SK-N-SH (cell line): Measurements from ENCODE around the gene IST1. TPM values are rescaled to one million over a fixed set of nuclear protein-coding genes. Genes with fewer than 3 reads are reported as not detected.

ENCODE experiments used
- CTCF ChIA-PET: fragments of 300-600, 350-600 bp; formaldehyde crosslinking; extraction: SDS; loops from one replicate; lab custom pipeline; 2021; lab: Yijun Ruan, JAX
- POLR2A ChIA-PET: fragments of 350-600 bp; sonication (Branson Sonifier 250); formaldehyde crosslinking; extraction: SDS; loops from one replicate; lab custom pipeline; 2020; ENCODE audit warnings: antibody characterized with exemption, inconsistent platforms; lab: Yijun Ruan, JAX
- DNase-seq: peaks from one replicate; pipeline ENCODE4 v3.0.0; 2012
- H2AFZ ChIP-seq: fragments of 200-600 bp; sonication (generic); 2 replicates; pipeline ENCODE4 v1.8.1; 2016; ENCODE audit warnings: antibody characterized with exemption, mild to moderate bottlenecking, low read depth
- H3F3A ChIP-seq: fragments of 200-600 bp; sonication (generic); replicated peaks from 2 replicates; pipeline ENCODE3; 2016; ENCODE audit warnings: antibody characterized with exemption, mild to moderate bottlenecking; ENCODE audit not compliant: insufficient read depth
- H3K27ac ChIP-seq, 2 experiments: fragments of 200-500 bp in 1 of 2; fragments of 200-600 bp in 1 of 2; sonication (Bioruptor generic) in 1 of 2; sonication (generic), shearing (Covaris generic) in 1 of 2; 2 replicates each; pipeline versions ENCODE4 v1.5.1 to v1.6.1; 2014 to 2016; ENCODE audit warnings: low read depth in 2 of 2, inconsistent platforms in 1 of 2, low read length in 1 of 2, mild to moderate bottlenecking in 1 of 2, mixed read lengths in 1 of 2
- H3K27me3 ChIP-seq: fragments of 200-600 bp; sonication (generic), shearing (Covaris generic); 2 replicates; pipeline ENCODE4 v1.6.1; 2016; ENCODE audit warnings: mixed run types; ENCODE audit not compliant: insufficient read depth
- H3K36me3 ChIP-seq, 2 experiments: fragments of 200-500 bp in 1 of 2; fragments of 200-600 bp in 1 of 2; sonication (Bioruptor generic) in 1 of 2; sonication (generic) in 1 of 2; replicated peaks in 1 of 2; 2 replicates each; pipeline versions ENCODE3 to v1.5.1; 2014 to 2016; ENCODE audit warnings: low read length in 1 of 2, mild to moderate bottlenecking in 1 of 2; ENCODE audit not compliant: insufficient read depth in 2 of 2, control insufficient read depth in 1 of 2
- H3K4me1 ChIP-seq, 2 experiments: fragments of 200-500 bp in 1 of 2; fragments of 200-600 bp in 1 of 2; sonication (Bioruptor generic) in 1 of 2; sonication (generic), shearing (Covaris generic) in 1 of 2; 2 replicates each; pipeline versions ENCODE4 v1.5.1 to v1.6.1; 2014 to 2016; ENCODE audit warnings: low read depth in 1 of 2, low read length in 1 of 2, mixed run types in 1 of 2; ENCODE audit not compliant: insufficient read depth in 2 of 2, control insufficient read depth in 1 of 2
- H3K4me2 ChIP-seq: fragments of 200-600 bp; sonication (generic), shearing (Covaris generic); 2 replicates; pipeline ENCODE4 v1.6.1; 2017; ENCODE audit warnings: mixed run types
- H3K4me3 ChIP-seq, 2 experiments: fragments of 200-500 bp in 1 of 2; fragments of 200-600 bp in 1 of 2; sonication (Bioruptor generic) in 1 of 2; sonication (generic), shearing (Covaris generic) in 1 of 2; 2 replicates each; pipeline versions ENCODE4 v1.5.1 to v1.8.1; 2014 to 2016; ENCODE audit warnings: low read depth in 2 of 2, inconsistent platforms in 1 of 2, low read length in 1 of 2, mild to moderate bottlenecking in 1 of 2, mixed read lengths in 1 of 2, moderate library complexity in 1 of 2
- H3K79me2 ChIP-seq: fragments of 200-600 bp; sonication (generic); 2 replicates; pipeline ENCODE4 v1.8.1; 2017; ENCODE audit warnings: mild to moderate bottlenecking; ENCODE audit not compliant: insufficient read depth
- H3K9ac ChIP-seq: fragments of 200-600 bp; sonication (generic); 2 replicates; pipeline ENCODE4 v1.6.1; 2017; ENCODE audit warnings: mixed run types
- H3K9me2 ChIP-seq: fragments of 200-600 bp; sonication (generic); 2 replicates; pipeline ENCODE4 v1.6.1; 2017; ENCODE audit warnings: mixed run types
- H3K9me3 ChIP-seq: fragments of 200-600 bp; sonication (generic); 2 replicates; pipeline ENCODE4 v1.6.1; 2017; ENCODE audit warnings: mixed run types, mild to moderate bottlenecking, moderate library complexity
- H4K20me1 ChIP-seq: fragments of 200-600 bp; sonication (generic); 2 replicates; pipeline ENCODE4 v1.6.1; 2017; ENCODE audit warnings: mild to moderate bottlenecking, mixed run types; ENCODE audit not compliant: insufficient read depth
- ELF1 ChIP-seq: IDR thresholded peaks from 2 replicates; pipeline ENCODE4 v1.4.0; 2012
- EP300 ChIP-seq, 2 experiments: IDR thresholded peaks; 2 replicates each; pipeline versions ENCODE4 v1.4.0 to v1.6.1; 2012; ENCODE audit warnings: borderline replicate concordance in 1 of 2, low read depth in 1 of 2, low read length in 1 of 2
- EZH2phosphoT487 ChIP-seq: fragments of 200-600 bp; sonication (generic); IDR thresholded peaks from 2 replicates; pipeline ENCODE4 v1.6.1; 2017; ENCODE audit warnings: low read depth, mixed run types, mild to moderate bottlenecking, antibody characterized with exemption, moderate library complexity, borderline replicate concordance
- JUND ChIP-seq: IDR thresholded peaks from 2 replicates; pipeline ENCODE4 v1.4.0; 2012
- MEF2A ChIP-seq: IDR thresholded peaks from 2 replicates; pipeline ENCODE4 v1.4.0; 2012; ENCODE audit warnings: low read depth, borderline replicate concordance
- RCOR1 ChIP-seq: fragments of 150-350 bp; IDR thresholded peaks from 2 replicates; pipeline ENCODE4 v1.6.1; 2017; ENCODE audit warnings: antibody characterized with exemption, low read length
- RFX5 ChIP-seq: IDR thresholded peaks from 2 replicates; pipeline ENCODE4 v1.6.1; 2012; ENCODE audit warnings: mild to moderate bottlenecking, improper control_type of control experiment, low read length
- RXRA ChIP-seq: IDR thresholded peaks from 2 replicates; pipeline ENCODE4 v1.4.0; 2012; ENCODE audit warnings: low read depth, mild to moderate bottlenecking, borderline replicate concordance
- TAF1 ChIP-seq: IDR thresholded peaks from 2 replicates; pipeline ENCODE4 v1.6.1; 2012; ENCODE audit warnings: low read depth, mild to moderate bottlenecking, low read length, moderate library complexity, borderline replicate concordance
- TEAD4 ChIP-seq: IDR thresholded peaks from 2 replicates; pipeline ENCODE4 v1.4.0; 2012; ENCODE audit warnings: mild to moderate bottlenecking, borderline replicate concordance; ENCODE audit not compliant: insufficient read depth
- YY1 ChIP-seq: IDR thresholded peaks from 2 replicates; pipeline ENCODE4 v1.4.0; 2012; ENCODE audit warnings: low read depth, mild to moderate bottlenecking
- WGBS: methylation state at CpG from one replicate; pipeline ENCODE4 v1.1.6; 2017; ENCODE audit warnings: low lambda C conversion rate; 5-methylcytosine and 5-hydroxymethylcytosine counted together
- polyA plus RNA-seq, 3 experiments: library from polyadenylated mRNA; depleted of rRNA; stranded (reverse); fragments of >200 nt; gene quantifications; 2 replicates each; pipeline ENCODE4 v1.2.3, GENCODE V29; 2012
- TF ChIP-seq, protein P1 (sequence below): fragments of 150-350 bp; IDR thresholded peaks from 2 replicates; pipeline ENCODE4 v1.6.1; 2016; ENCODE audit warnings: mild to moderate bottlenecking, low read depth, low read length
- TF ChIP-seq, protein P2 (sequence below): IDR thresholded peaks from 2 replicates; pipeline ENCODE4 v1.4.0; 2012; ENCODE audit warnings: low read depth, borderline replicate concordance
- TF ChIP-seq, protein P3 (sequence below): IDR thresholded peaks from 2 replicates; pipeline ENCODE4 v1.6.1; 2012; ENCODE audit warnings: mild to moderate bottlenecking, low read depth, low read length, moderate library complexity

Gene IST1
- polyA plus RNA-seq, 1 of the 3 experiments (the other 2 are of a cell fraction): 133 TPM

DNA sequence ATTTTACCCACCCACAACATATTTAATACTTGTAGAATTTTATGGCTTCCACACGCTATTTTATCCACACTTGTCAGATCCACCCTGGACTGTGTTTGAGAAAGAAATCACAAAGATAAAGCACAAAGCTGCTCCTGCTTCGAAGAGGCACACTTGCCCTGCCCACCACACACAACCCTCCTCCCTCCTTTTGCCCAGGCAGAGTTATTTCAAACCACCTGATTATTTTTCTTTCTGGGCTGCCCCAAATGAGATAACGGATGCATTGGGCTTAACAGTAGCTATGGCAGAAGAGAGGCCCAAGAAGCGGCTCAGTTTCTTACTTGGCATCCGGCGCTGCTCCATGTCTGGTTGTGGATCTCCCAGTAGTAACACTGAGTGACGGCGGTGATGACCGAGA lies 77.7 kb downstream of the IST1 start:
- ChIA-PET CTCF (interaction anchor here (1.4 to 3.0 kb wide), 3 partner anchors 12 to 91 kb away, joined by 4 to 11 read pairs (median 7); no protein-coding TSS in a partner anchor), POLR2A (no interaction called here)
- H3K36me3 ChIP-seq: no peaks in the 10 kb centered on the region
- H3K79me2 ChIP-seq: no peaks in the 10 kb centered on the region
- no peak for DNase-seq
- no peaks in the 10 kb centered on the region for H3K9me3 ChIP-seq
- H2AFZ ChIP-seq: no peak overlapping the region
- H4K20me1 ChIP-seq: no peaks in the 10 kb centered on the region
- no peak overlapping the region for H3K4me2 ChIP-seq
- WGBS: 88% methylated on average over 9 of the region's 9 CpGs
- H3K4me3 ChIP-seq: no peak overlapping the region
- no peaks in the 10 kb centered on the region for H3F3A ChIP-seq
- H3K9me2 ChIP-seq: no peaks in the 10 kb centered on the region
- TF ChIP-seq, protein P1, sequence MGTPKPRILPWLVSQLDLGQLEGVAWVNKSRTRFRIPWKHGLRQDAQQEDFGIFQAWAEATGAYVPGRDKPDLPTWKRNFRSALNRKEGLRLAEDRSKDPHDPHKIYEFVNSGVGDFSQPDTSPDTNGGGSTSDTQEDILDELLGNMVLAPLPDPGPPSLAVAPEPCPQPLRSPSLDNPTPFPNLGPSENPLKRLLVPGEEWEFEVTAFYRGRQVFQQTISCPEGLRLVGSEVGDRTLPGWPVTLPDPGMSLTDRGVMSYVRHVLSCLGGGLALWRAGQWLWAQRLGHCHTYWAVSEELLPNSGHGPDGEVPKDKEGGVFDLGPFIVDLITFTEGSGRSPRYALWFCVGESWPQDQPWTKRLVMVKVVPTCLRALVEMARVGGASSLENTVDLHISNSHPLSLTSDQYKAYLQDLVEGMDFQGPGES: no peak
- TF ChIP-seq TAF1: no peak
- TF ChIP-seq ELF1: no peak
- TF ChIP-seq RFX5: no peak
- TF ChIP-seq MEF2A: no peak
- TF ChIP-seq EP300 (IDR thresholded peaks at IDR 0.05; ENCODE audit: borderline replicate concordance in 1 of 2, low read depth in 1 of 2, low read length in 1 of 2): no peak
- TF ChIP-seq YY1: no peak
- no peak for TF ChIP-seq RXRA
- TF ChIP-seq RCOR1: no peak
- no peak for TF ChIP-seq JUND
- TF ChIP-seq, protein P2, sequence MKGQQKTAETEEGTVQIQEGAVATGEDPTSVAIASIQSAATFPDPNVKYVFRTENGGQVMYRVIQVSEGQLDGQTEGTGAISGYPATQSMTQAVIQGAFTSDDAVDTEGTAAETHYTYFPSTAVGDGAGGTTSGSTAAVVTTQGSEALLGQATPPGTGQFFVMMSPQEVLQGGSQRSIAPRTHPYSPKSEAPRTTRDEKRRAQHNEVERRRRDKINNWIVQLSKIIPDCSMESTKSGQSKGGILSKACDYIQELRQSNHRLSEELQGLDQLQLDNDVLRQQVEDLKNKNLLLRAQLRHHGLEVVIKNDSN: no peak
- TF ChIP-seq EZH2phosphoT487: no peak
- TF ChIP-seq, protein P3, sequence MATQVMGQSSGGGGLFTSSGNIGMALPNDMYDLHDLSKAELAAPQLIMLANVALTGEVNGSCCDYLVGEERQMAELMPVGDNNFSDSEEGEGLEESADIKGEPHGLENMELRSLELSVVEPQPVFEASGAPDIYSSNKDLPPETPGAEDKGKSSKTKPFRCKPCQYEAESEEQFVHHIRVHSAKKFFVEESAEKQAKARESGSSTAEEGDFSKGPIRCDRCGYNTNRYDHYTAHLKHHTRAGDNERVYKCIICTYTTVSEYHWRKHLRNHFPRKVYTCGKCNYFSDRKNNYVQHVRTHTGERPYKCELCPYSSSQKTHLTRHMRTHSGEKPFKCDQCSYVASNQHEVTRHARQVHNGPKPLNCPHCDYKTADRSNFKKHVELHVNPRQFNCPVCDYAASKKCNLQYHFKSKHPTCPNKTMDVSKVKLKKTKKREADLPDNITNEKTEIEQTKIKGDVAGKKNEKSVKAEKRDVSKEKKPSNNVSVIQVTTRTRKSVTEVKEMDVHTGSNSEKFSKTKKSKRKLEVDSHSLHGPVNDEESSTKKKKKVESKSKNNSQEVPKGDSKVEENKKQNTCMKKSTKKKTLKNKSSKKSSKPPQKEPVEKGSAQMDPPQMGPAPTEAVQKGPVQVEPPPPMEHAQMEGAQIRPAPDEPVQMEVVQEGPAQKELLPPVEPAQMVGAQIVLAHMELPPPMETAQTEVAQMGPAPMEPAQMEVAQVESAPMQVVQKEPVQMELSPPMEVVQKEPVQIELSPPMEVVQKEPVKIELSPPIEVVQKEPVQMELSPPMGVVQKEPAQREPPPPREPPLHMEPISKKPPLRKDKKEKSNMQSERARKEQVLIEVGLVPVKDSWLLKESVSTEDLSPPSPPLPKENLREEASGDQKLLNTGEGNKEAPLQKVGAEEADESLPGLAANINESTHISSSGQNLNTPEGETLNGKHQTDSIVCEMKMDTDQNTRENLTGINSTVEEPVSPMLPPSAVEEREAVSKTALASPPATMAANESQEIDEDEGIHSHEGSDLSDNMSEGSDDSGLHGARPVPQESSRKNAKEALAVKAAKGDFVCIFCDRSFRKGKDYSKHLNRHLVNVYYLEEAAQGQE: no peak
- TF ChIP-seq TEAD4: no peak
- H3K4me1 ChIP-seq: no peaks in the 10 kb centered on the region
- no peaks in the 10 kb centered on the region for H3K27me3 ChIP-seq
- no peak overlapping the region for H3K9ac ChIP-seq
- H3K27ac ChIP-seq: no peak overlapping the region
